Hippocampal formation (tissue), 2 donors: ENCODE measurements around the gene ANKS1B.
"Not testable (repeated sequence)": the region's sequence is repeated elsewhere in the genome, so short reads cannot be mapped to it uniquely, and the experiment has no call there.

Experiments
- DNase-seq, 2 donors: peaks; one replicate each; lab custom pipeline; 2025; lab: John Stamatoyannopoulos, UW

The ANKS1B gene

GRCh38 chr12:99704458-99704857, 280.3 kb downstream of the ANKS1B start:
- no peak for DNase-seq

GRCh38 chr12:99704036-99704435, 280.7 kb downstream of the ANKS1B start:
- peak in 1 of 2 donors; percentile 38 for DNase-seq

GRCh38 chr12:99700032-99700431, 284.7 kb downstream of the ANKS1B start:
- no peak for DNase-seq

GRCh38 chr12:99695050-99695449, 289.7 kb downstream of the ANKS1B start:
- DNase-seq: no peak

- no peak for DNase-seq
Observed at GRCh38 chr12:99686142-99686541, 298.6 kb downstream of the ANKS1B start.

- no peak for DNase-seq
Observed at GRCh38 chr12:99680276-99680675, 304.5 kb downstream of the ANKS1B start.

GRCh38 chr12:99670635-99671034, 314.1 kb downstream of the ANKS1B start:
- no peak for DNase-seq

GRCh38 chr12:99658671-99659349, 325.9 kb downstream of the ANKS1B start:
- no peak for DNase-seq

GRCh38 chr12:99649551-99649950, 335.2 kb downstream of the ANKS1B start:
- no peak for DNase-seq

- no peak for DNase-seq
Observed at GRCh38 chr12:99648183-99648582, 336.6 kb downstream of the ANKS1B start.

GRCh38 chr12:99647453-99647852, 337.3 kb downstream of the ANKS1B start, which contains the start of gene GARIN6:
Gene GARIN6 (plus strand): TSS chr12:99647753. CDS start chr12:99648175, 422 bp downstream.
- no peak for DNase-seq

- DNase-seq: no peak
Observed at GRCh38 chr12:99644629-99645028, 340.1 kb downstream of the ANKS1B start.

GRCh38 chr12:99627459-99627858, 357.3 kb downstream of the ANKS1B start:
- DNase-seq: no peak

GRCh38 chr12:99624591-99624990, 360.1 kb downstream of the ANKS1B start:
- DNase-seq: not testable (repeated sequence)

- DNase-seq: no peak
Observed at GRCh38 chr12:99620159-99620479, 364.6 kb downstream of the ANKS1B start.

- no peak for DNase-seq
Observed at GRCh38 chr12:99619389-99620158, 365.2 kb downstream of the ANKS1B start.

- DNase-seq: no peak
Observed at GRCh38 chr12:99618657-99619056, 366.1 kb downstream of the ANKS1B start.

- no peak for DNase-seq
Observed at GRCh38 chr12:99611599-99611998, 373.1 kb downstream of the ANKS1B start.

GRCh38 chr12:99611117-99611516, 373.6 kb downstream of the ANKS1B start:
- no peak for DNase-seq

- no peak for DNase-seq
Observed at GRCh38 chr12:99609455-99610181, 375.1 kb downstream of the ANKS1B start.

- DNase-seq: no peak
Observed at GRCh38 chr12:99600388-99600787, 384.3 kb downstream of the ANKS1B start.

GRCh38 chr12:99598785-99599184, 386.0 kb downstream of the ANKS1B start:
- no peak for DNase-seq

- DNase-seq: no peak
Observed at GRCh38 chr12:99596762-99597161, 388.0 kb downstream of the ANKS1B start.
